HG02571 (cell line): Measurements from ENCODE around the gene SLC9A1.

Source experiments
- ATAC-seq: cut with Tn5 transposase; IDR thresholded peaks from one replicate; pipeline ENCODE4 v1.9.1; 2021; ENCODE audit warnings: mild to moderate bottlenecking, moderate library complexity; ENCODE audit not compliant: unreplicated experiment

The SLC9A1 gene

DNA sequence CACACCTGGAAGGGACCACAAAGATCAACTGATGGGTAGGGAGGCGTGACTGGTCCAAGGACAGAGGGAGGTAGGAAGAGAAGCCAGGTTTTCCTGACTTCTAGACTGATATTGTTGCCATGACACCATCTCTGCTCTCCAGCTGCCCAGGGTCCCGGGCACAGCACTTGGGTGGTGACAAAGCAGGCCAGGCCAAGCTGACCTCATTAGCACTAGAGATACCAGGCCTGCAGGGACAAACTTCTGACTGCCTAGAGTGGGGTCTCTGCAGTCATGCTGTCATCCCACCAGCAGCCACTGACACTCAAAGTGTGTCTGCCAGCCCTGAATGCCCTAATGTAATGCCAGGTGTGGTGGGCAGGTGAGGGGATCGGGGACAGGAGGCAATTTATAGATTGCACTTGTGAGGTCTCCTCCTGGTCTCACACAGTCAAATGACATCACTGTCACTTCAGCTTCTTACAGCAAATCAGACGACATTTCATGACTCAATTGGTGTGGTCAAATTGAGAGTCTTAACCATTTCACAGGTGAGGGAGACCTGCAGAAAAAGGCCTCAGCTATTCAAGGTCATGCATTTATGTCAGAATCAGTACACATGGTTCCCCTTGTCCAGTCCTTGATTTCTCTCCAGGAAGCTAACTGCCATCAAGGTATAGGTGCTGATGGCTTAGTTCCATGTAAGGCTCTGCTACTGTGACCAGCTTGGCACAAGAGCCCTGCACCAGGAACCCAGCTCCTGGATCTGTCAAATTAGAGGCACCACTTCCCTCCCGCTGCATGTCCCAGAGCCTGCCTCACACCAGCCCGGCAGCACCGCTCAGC is 2.7 kb downstream of the SLC9A1 start:
- no peak for ATAC-seq

DNA sequence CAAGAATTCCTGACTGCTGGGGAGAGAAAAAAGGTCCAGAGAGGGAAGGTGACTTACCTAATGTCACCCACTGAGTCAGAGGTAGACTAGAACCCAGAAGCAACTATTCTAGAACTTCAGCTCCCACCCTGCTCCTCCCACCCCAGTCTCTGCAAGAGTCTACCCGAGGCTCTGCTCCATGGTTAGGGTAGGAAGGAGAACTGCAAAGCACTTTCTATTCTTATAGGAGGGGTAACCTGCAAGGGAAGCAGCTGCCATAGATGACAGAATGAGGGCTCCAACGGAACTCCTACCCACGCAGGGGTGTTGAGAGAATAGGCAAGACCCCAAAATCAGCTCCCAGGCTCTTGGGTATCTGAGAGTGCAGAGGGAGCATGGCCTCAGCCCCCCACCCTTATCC is 4.3 kb downstream of the SLC9A1 start:
- no peak for ATAC-seq

DNA sequence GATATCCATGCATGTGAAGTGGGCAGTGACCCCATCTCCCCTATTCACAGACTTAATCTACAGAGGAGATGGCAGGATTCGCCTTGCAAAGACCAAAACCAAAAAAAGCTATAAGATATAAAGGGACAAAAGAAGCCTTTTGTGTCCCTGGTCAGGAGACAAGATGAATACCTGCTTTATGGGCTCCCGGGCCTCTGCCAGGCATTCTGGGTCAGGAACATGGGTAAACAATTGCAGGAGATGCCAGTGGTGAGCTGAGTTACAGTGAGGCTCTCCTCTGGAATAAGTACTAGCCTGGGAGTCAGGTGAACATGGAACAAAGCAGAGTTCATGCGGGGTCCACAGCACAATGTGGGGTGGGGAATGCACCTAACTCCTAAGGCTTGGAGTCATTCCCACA is 4.7 kb downstream of the SLC9A1 start:
- ATAC-seq: no peak

- no peak for ATAC-seq
Measured at GRCh38 chr1:27149762-27150113, 5.2 kb downstream of the SLC9A1 start.

DNA sequence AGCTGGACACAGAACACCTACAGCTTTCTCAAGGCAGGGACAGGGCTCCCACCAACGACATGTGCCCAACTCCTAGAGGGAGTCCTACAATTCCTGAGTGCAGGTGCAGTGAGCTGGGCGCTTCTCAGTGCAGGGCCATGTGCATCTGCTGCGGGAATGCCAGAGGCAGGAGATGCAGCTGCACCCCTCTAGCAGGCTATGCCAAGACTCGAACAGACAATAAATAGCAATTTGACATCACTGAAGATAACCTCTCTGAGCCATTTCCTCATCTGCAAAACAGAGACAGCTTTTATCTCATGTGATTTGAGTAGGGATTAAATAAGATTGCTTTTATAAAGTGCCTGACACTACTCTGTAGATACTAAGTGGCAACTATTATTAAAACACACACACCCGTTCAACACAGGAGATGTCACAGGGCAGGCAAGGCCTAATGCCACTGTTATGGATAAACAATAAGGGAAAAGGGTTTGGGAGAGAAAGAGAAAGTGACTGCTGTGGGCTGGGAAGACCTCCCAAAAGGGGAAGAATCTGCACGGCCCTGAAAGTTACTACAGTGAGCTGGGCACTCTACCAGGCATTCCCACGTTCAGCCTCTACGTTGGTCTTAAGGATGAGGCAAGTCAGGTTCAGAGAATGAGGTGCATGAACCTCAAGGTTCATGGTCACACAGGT is 5.7 kb downstream of the SLC9A1 start:
- ATAC-seq: no peak

- no peak for ATAC-seq
Measured at GRCh38 chr1:27148591-27148990, 6.3 kb downstream of the SLC9A1 start.

GRCh38 chr1:27147842-27148518 is 6.9 kb downstream of the SLC9A1 start:
- ATAC-seq: no peak

DNA sequence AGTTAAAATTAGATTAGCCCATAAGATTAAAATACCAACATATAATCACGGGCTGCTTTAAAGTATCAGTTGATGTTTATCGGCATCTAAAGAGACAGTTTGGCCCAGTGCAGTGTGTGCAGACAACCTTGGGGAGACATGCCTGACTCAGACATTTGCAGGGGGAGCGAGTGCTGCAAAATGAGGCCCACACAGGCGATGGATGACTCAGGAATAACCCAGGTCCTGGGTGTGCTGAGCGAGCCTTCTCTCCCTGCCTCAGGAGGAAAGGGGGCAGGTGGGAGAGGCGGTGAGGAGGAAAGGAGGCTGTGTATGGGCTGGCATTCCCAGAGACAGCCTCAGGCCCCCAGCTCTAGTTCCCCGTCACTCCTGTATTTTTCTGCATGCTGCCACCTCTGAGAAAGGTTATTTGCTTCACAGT is 9.0 kb downstream of the SLC9A1 start:
- ATAC-seq: no peak

DNA sequence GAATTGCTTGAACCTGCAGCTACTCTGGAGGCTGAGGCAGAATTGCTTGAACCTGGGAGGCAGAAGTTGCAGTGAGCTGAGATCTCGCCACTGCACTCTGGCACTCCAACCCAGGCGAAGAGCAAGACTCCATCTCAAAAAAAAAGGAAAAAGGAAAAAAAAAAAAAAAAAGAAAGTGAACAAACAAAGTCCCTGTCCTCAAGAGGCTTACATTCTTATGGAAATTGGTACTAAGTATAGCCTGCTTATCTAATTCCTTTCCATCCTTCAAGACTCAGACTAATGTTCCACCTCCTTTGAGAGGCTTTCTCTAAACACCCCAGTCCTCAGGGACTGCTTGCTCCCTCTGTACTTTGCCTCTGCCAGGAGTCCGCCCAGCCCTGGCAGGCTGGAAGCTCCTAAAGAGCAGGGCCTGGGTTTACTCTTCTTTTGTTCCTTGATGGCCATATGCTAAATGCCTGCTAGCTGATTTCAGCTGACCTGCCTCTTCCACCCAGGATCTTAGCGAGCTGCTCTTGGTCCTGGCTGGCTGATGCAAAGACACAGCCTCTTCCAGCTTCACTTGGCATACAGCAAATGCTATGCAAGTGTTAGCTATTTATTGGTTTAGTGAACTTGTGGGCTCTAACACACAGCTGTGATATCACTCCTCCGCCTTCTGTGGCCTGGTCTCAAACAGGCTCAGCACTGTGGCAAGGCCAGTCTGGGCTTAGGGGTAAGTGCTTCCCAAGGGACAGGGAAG is 9.8 kb downstream of the SLC9A1 start:
- ATAC-seq: no peak

DNA sequence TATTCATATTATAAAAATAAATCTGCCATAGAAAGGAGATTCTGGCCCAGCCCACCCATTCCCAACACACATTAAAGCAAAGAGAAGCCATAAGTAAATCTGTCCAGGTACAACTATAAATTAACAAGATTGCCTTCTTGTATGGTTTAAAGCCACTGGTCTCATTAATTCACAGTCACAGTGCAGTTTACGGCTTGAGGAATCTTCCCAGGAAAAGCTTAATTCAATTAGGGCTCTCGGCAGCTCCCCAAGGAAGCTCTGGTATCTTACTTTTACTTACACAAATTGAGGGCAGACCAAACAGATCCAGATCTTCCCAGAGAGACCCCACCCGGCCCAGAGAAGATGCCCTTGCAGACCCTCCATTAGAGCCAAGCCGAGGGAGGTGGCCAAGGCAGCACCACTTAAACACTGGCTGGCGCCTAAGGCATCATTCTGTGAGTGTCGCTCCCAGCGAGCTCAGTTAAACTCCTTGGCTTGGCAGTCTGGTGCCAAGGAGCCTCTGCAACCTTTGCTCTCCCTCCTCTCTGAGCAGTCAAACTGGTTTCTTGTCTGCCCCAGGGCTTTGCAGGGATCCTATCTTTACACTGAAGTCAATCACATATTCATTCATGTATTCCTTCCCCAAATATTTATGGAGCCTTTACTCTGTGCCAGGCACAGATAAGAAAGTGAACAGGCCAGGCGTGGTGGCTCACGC is 10.7 kb downstream of the SLC9A1 start:
- ATAC-seq: no peak

DNA sequence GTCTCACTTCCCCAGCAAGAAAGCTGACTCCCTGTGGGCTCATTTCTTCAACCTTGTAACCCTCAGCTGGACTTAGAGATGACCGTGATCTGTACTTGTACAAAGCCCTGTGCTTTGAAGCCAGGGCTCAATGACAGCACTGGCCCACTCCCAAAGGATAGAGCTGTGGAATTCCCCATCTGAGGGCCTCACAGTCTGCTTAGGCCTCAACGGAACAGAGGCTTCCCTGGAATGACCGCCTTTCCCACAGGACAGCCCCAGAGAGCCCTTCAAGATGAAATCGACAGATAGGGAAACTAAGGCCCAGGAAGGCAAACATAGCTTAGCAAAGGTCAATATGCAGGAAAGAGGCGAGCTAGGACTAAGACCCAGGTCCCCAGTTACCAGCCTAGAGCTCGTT is 11.5 kb downstream of the SLC9A1 start:
- ATAC-seq: no peak

DNA sequence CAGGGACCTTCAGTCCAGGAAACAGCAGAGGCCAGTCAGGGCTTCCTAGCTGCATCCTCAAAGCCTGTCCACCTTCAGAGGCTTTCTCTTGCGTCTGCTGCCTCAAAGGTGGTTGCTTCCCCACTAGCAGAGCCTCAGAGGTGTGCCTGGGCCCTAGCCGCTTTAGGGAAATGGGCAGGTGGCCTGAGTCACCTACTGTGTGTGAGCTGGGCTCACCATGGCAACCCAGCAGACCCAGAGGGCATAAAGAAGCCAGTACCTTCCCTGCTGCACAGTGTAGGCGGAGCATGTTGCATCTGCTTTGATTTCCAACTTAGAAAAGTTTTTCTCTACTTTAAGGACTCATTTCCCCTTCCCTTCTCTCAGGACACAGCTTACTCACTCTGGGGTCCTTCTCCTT is 12.5 kb downstream of the SLC9A1 start:
- no peak for ATAC-seq

DNA sequence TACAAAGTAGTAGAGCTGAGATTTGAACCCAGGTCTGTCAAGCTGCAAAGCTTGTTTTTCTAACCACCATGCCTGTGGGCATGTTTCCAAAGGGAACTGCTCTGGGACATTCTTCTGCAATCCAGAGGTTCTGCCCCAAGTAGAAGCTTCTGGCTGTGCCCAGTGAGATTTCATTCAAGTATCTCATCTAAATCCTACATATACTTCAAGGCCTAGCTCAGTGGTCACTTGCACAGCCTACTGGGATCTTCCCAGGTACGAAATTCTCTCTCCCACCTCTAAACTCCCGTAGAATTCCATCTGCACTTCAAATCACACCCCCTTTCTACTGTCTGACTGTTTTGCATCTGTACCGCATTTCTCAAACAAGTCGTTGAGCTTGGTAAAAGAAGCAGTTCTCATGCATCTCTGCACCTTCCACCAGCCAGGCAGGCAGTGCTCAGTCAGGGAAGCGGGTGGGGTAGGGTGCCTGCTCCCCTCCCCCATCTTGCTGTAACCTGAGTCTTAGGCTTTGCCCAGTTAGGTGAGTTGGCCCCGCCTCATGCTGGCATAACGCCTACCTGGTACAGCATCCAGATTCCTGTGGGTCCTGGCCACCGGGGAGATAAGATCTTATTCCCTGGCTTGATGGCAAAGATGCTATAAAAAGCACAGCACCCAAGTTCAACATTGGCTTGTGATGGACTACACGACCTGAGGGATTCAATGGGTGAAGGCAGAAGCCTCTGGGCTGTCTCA is 13.5 kb downstream of the SLC9A1 start:
- no peak for ATAC-seq

DNA sequence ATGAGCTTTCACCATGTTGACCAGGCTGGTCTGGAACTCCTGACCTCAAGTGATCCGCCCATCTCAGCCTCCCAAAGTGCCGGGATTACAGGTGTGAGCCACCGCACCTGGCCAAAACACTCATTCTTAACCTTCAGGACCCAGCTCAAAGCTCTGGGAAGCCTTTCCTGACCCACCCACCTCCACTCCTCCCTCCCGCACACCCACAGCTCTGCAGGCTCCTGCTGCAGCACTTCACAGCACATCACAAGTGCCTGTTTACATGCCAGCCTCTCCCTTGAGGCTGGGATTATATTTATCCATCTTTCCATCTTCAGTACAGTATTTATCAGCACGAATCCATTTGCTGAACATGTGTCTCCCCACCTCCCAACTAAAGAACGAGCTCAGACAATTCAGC is 14.9 kb downstream of the SLC9A1 start:
- no peak for ATAC-seq

- no peak for ATAC-seq
Measured at GRCh38 chr1:27138927-27139326, 16.0 kb downstream of the SLC9A1 start.

- no peak for ATAC-seq
Measured at GRCh38 chr1:27138368-27138767, 16.6 kb downstream of the SLC9A1 start.

DNA sequence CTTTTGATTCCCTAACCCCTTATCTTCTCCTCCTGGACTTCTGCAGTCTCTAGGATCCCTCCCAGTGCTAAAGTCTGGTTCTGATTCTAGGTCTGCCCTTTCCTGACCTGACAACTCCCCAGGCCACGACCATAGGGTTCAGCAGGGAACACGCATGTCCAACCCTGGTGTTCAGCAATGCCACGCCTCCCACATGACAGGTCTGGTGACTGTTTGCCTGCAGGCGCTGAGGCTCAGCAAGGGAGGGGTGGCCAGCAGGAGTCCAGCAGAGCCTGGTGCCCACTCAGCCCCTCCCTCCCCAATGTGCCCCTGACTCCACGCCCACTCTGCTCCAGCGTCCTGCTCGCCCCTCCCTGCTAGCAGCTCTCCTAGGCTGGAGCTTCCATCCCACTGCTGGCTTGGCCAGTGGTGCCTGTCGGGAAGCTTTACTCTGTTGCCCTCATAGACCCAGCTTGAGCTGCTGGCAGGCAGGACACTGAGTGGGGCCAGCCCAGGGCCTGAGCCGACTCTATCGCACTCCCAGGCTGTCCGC is 17.3 kb downstream of the SLC9A1 start:
- ATAC-seq: no peak

- no peak for ATAC-seq
Measured at GRCh38 chr1:27136998-27137542, 17.9 kb downstream of the SLC9A1 start.

- ATAC-seq: no peak
Measured at GRCh38 chr1:27136236-27136551, 18.7 kb downstream of the SLC9A1 start.
